ENCODE results near the gene ADCYAP1R1.

The ADCYAP1R1 gene

GRCh38 chr7:31056775-31057346 is 4.8 kb downstream of the ADCYAP1R1 start:
- no peak overlapping the region for H3K27ac ChIP-seq
- intact Hi-C loops (cut with DNase I; ENCODE audit: low total_unique reads), result no loop called here
- peaks cover 0 to 14% (median 12%) of the 10 kb centered on the region in 4 donors for H3K4me1 ChIP-seq
- no peaks in the 10 kb centered on the region for H3K36me3 ChIP-seq
- TF ChIP-seq, protein P1, sequence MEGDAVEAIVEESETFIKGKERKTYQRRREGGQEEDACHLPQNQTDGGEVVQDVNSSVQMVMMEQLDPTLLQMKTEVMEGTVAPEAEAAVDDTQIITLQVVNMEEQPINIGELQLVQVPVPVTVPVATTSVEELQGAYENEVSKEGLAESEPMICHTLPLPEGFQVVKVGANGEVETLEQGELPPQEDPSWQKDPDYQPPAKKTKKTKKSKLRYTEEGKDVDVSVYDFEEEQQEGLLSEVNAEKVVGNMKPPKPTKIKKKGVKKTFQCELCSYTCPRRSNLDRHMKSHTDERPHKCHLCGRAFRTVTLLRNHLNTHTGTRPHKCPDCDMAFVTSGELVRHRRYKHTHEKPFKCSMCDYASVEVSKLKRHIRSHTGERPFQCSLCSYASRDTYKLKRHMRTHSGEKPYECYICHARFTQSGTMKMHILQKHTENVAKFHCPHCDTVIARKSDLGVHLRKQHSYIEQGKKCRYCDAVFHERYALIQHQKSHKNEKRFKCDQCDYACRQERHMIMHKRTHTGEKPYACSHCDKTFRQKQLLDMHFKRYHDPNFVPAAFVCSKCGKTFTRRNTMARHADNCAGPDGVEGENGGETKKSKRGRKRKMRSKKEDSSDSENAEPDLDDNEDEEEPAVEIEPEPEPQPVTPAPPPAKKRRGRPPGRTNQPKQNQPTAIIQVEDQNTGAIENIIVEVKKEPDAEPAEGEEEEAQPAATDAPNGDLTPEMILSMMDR (IDR thresholded peaks at IDR 0.05), result no peak
- H3K4me3 ChIP-seq, result no peak overlapping the region
- H3K27me3 ChIP-seq, result peaks cover 0 to 42% of the 10 kb centered on the region in 2 donors
- DNase-seq, result no peak
- no peaks in the 10 kb centered on the region for H3K9me3 ChIP-seq

- Histone ChIP-seq H3K9me3 (no peaks in the 10 kb centered on the region), H3K36me3 (no peaks in the 10 kb centered on the region), H3K4me1 (peaks cover 0 to 2% (median under 1%) of the 10 kb centered on the region in 4 donors), H3K4me3 (no peak overlapping the region), H3K27ac (no peak overlapping the region), H3K27me3 (peaks cover 0 to 30% of the 10 kb centered on the region in 2 donors)
- intact Hi-C loops (cut with DNase I; ENCODE audit: low total_unique reads), result no loop called here
- TF ChIP-seq, protein P1 (IDR thresholded peaks at IDR 0.05), result no peak
- no peak for DNase-seq
Measured at GRCh38 chr7:31058122-31058521, 6.0 kb downstream of the ADCYAP1R1 start.

DNA sequence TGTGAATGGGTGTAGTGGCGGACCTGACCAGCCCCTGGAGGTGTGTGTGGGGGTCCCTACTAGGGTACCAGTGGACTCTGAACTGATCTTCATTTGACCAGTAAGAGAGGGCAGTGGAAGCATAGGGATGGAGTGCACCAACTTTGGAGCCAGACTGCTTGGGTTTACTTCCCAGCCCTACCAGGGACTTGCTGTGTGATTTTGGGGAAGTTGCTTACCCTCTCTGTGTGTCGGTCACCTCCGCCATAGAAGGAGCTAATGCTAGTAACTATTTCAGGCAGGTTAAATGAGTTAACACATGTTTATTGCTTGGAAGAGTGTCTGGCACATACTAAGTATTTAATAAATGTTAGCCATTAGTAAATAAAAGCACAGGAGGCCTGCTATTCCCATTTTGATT is 6.6 kb downstream of the ADCYAP1R1 start:
- no peak overlapping the region for H3K4me3 ChIP-seq
- no peaks in the 10 kb centered on the region for H3K9me3 ChIP-seq
- intact Hi-C loops (cut with DNase I; ENCODE audit: low total_unique reads), result no loop called here
- H3K4me1 ChIP-seq, result no peaks in the 10 kb centered on the region
- H3K27ac ChIP-seq, result no peak overlapping the region
- peaks cover 0 to 24% of the 10 kb centered on the region in 2 donors for H3K27me3 ChIP-seq
- TF ChIP-seq, protein P1 (IDR thresholded peaks at IDR 0.05), result no peak
- H3K36me3 ChIP-seq, result no peaks in the 10 kb centered on the region
- no peak for DNase-seq

DNA sequence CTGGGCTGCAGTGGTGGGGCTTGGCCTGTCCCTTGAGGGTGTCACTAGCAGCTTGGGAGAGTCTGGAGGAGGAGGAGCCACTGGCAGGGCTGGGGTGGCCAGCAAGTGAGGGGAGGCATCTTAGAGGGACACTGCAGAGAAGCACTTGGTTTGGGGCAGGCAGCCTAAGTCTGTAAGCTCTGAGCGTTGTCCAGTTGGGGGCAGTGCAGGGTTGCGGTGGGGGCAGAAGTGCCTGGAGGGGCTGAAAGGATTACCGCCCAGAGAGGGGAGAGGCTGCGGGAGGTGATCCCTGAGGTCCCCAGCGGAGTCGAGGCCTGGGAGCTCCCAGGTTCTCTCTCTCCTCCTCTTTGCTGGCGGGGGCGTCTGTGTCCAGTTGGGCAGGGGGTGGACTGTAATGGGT is 7.4 kb downstream of the ADCYAP1R1 start:
- H3K27me3 ChIP-seq, result peaks cover 0 to 15% of the 10 kb centered on the region in 2 donors
- intact Hi-C loops (cut with DNase I; ENCODE audit: low total_unique reads), result no loop called here
- H3K9me3 ChIP-seq, result no peaks in the 10 kb centered on the region
- DNase-seq, result no peak
- H3K36me3 ChIP-seq, result no peaks in the 10 kb centered on the region
- TF ChIP-seq, protein P1 (IDR thresholded peaks at IDR 0.05), result no peak
- H3K4me3 ChIP-seq, result no peak overlapping the region
- no peak overlapping the region for H3K27ac ChIP-seq
- no peaks in the 10 kb centered on the region for H3K4me1 ChIP-seq

- H3K27me3 ChIP-seq, result peaks cover 0 to 12% of the 10 kb centered on the region in 2 donors
- H3K9me3 ChIP-seq, result no peaks in the 10 kb centered on the region
- H3K36me3 ChIP-seq, result no peaks in the 10 kb centered on the region
- TF ChIP-seq, protein P1 (IDR thresholded peaks at IDR 0.05), result no peak
- H3K27ac ChIP-seq, result no peak overlapping the region
- H3K4me1 ChIP-seq, result no peaks in the 10 kb centered on the region
- intact Hi-C loops (cut with DNase I; ENCODE audit: low total_unique reads), result no loop called here
- DNase-seq, result no peak
- H3K4me3 ChIP-seq, result no peak overlapping the region
Measured at GRCh38 chr7:31061185-31061584, 9.1 kb downstream of the ADCYAP1R1 start.

Data from tibial artery (tissue), 4 donors.